Measurements from ENCODE around the gene CELSR2.

The CELSR2 gene

DNA sequence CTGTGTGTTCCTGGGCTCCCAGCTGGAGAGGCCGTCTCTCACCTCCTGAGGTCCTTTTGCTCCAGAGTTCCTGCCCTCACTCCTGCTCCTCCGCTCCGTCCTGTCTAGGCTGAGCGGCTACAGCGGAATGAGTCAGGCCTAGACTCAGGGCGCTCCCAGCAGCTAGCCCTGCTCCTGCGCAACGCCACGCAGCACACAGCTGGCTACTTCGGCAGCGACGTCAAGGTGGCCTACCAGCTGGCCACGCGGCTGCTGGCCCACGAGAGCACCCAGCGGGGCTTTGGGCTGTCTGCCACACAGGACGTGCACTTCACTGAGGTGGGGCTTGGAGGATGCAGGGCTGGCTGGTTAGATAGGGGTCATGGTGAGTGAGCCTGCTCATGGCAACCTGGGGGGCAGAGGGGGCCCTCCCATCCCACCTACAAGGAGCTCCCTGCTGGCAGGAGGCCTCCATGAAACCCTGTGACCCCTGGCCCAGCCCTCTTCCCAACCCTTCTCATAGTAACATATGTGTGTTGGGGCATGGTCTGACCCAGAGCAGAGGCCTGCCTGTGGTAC lies 18.5 kb downstream of the CELSR2 start:
- no peaks in the 10 kb centered on the region for H3K27me3 ChIP-seq (ENCODE audit: insufficient read depth, low read length, poor library complexity)
- no peak overlapping the region for H3K27ac ChIP-seq (ENCODE audit: low read length)
- H3K9me3 ChIP-seq (ENCODE audit: insufficient read depth, low read length, severe bottlenecking), result no peaks in the 10 kb centered on the region
- no peaks in the 10 kb centered on the region for H3K4me1 ChIP-seq (ENCODE audit: insufficient read depth, low read length)
- no peak overlapping the region for H2AFZ ChIP-seq (ENCODE audit: low read depth, low read length)
- no peaks in the 10 kb centered on the region; the same call in 1 of the 2 replicates for H3K36me3 ChIP-seq (ENCODE audit: insufficient read depth, low read length)
- DNase-seq (no peak), ATAC-seq (ENCODE audit: insufficient read depth, low read depth) (no peak)
- H3K9ac ChIP-seq (ENCODE audit: low read depth, low read length), result no peak overlapping the region
- TF ChIP-seq EZH2 (IDR thresholded peaks at IDR 0.05; ENCODE audit: borderline replicate concordance, low read depth, low read length, severe bottlenecking), result no peak
- no peaks in the 10 kb centered on the region for H4K20me1 ChIP-seq (ENCODE audit: insufficient read depth, low read length)
- H3K4me2 ChIP-seq (ENCODE audit: insufficient read depth, low read length), result no peak overlapping the region
- no peak overlapping the region for H3K4me3 ChIP-seq (ENCODE audit: low read depth in 1 of 2, low read length in 2 of 2)
- H3K79me2 ChIP-seq (ENCODE audit: insufficient read depth, low read length), result no peaks in the 10 kb centered on the region

DNA sequence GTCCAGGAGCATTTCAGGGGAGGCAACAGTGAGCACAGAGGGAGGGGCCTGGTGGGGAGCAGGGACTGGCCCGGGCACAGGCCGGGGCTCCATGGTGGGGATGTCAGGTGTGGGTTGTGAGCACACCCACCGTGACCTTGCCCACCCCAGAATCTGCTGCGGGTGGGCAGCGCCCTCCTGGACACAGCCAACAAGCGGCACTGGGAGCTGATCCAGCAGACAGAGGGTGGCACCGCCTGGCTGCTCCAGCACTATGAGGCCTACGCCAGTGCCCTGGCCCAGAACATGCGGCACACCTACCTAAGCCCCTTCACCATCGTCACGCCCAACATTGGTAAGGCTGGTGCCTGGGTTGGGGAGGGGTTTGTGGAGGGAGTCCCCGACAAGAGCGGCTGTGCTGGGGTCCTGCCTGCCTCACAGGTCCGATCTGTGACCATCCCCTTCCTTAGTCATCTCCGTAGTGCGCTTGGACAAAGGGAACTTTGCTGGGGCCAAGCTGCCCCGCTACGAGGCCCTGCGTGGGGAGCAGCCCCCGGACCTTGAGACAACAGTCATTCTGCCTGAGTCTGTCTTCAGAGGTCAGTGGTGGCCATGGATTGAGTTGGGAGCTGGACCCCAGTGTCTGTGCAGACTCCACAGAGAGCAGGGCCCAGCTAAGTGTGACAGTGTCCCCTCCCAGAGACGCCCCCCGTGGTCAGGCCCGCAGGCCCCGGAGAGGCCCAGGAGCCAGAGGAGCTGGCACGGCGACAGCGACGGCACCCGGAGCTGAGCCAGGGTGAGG lies 19.3 kb downstream of the CELSR2 start:
- no peak overlapping the region for H3K4me3 ChIP-seq (ENCODE audit: low read depth in 1 of 2, low read length in 2 of 2)
- no peaks in the 10 kb centered on the region for H3K79me2 ChIP-seq (ENCODE audit: insufficient read depth, low read length)
- H3K36me3 ChIP-seq (ENCODE audit: insufficient read depth, low read length), result no peaks in the 10 kb centered on the region; the same call in 1 of the 2 replicates
- ATAC-seq (ENCODE audit: insufficient read depth, low read depth), result no peak
- no peaks in the 10 kb centered on the region for H4K20me1 ChIP-seq (ENCODE audit: insufficient read depth, low read length)
- DNase-seq, result no peak
- TF ChIP-seq, protein P1, sequence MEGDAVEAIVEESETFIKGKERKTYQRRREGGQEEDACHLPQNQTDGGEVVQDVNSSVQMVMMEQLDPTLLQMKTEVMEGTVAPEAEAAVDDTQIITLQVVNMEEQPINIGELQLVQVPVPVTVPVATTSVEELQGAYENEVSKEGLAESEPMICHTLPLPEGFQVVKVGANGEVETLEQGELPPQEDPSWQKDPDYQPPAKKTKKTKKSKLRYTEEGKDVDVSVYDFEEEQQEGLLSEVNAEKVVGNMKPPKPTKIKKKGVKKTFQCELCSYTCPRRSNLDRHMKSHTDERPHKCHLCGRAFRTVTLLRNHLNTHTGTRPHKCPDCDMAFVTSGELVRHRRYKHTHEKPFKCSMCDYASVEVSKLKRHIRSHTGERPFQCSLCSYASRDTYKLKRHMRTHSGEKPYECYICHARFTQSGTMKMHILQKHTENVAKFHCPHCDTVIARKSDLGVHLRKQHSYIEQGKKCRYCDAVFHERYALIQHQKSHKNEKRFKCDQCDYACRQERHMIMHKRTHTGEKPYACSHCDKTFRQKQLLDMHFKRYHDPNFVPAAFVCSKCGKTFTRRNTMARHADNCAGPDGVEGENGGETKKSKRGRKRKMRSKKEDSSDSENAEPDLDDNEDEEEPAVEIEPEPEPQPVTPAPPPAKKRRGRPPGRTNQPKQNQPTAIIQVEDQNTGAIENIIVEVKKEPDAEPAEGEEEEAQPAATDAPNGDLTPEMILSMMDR (IDR thresholded peaks at IDR 0.05; ENCODE audit: borderline replicate concordance, extremely low read depth, low read length, poor library complexity, severe bottlenecking), result no peak
- no peaks in the 10 kb centered on the region for H3K4me1 ChIP-seq (ENCODE audit: insufficient read depth, low read length)
- no peak overlapping the region for H3K27ac ChIP-seq (ENCODE audit: low read length)
- H3K4me2 ChIP-seq (ENCODE audit: insufficient read depth, low read length), result no peak overlapping the region
- H3K9ac ChIP-seq (ENCODE audit: low read depth, low read length), result no peak overlapping the region
- H3K27me3 ChIP-seq (ENCODE audit: insufficient read depth, low read length, poor library complexity), result no peaks in the 10 kb centered on the region
- H2AFZ ChIP-seq (ENCODE audit: low read depth, low read length), result no peak overlapping the region
- no peaks in the 10 kb centered on the region for H3K9me3 ChIP-seq (ENCODE audit: insufficient read depth, low read length, severe bottlenecking)

DNA sequence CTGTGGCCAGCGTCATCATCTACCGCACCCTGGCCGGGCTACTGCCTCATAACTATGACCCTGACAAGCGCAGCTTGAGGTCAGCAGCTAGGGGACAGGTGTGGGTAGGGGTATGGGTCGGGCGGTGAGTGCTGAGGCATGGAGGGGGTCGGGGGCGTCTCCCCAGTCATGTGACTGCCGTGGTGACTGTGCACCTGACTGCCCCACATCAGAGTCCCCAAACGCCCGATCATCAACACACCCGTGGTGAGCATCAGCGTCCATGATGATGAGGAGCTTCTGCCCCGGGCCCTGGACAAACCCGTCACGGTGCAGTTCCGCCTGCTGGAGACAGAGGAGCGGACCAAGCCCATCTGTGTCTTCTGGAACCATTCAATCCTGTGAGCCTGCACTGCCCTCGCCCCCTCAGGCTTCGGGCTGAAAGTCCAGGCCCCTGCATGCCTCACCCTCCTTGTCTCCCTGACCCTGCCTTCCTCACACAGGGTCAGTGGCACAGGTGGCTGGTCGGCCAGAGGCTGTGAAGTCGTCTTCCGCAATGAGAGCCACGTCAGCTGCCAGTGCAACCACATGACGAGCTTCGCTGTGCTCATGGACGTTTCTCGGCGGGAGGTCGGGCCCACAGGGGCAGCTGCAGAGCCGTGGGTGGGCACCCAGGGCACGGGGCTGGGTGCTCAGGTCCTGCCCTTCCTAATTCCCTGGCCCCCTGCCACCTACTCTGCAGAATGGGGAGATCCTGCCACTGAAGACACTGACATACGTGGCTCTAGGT lies 20.1 kb downstream of the CELSR2 start:
- H3K27me3 ChIP-seq (ENCODE audit: insufficient read depth, low read length, poor library complexity), result no peaks in the 10 kb centered on the region
- no peaks in the 10 kb centered on the region for H3K4me1 ChIP-seq (ENCODE audit: insufficient read depth, low read length)
- ATAC-seq (ENCODE audit: insufficient read depth, low read depth) (no peak), DNase-seq (no peak)
- no peak overlapping the region for H2AFZ ChIP-seq (ENCODE audit: low read depth, low read length)
- H3K4me2 ChIP-seq (ENCODE audit: insufficient read depth, low read length), result no peak overlapping the region
- no peaks in the 10 kb centered on the region for H3K79me2 ChIP-seq (ENCODE audit: insufficient read depth, low read length)
- no peaks in the 10 kb centered on the region for H4K20me1 ChIP-seq (ENCODE audit: insufficient read depth, low read length)
- no peaks in the 10 kb centered on the region; the same call in 1 of the 2 replicates for H3K36me3 ChIP-seq (ENCODE audit: insufficient read depth, low read length)
- no peak overlapping the region for H3K27ac ChIP-seq (ENCODE audit: low read length)
- no peak overlapping the region for H3K9ac ChIP-seq (ENCODE audit: low read depth, low read length)
- no peaks in the 10 kb centered on the region for H3K9me3 ChIP-seq (ENCODE audit: insufficient read depth, low read length, severe bottlenecking)
- no peak overlapping the region for H3K4me3 ChIP-seq (ENCODE audit: low read depth in 1 of 2, low read length in 2 of 2)
- TF ChIP-seq, protein P1 (IDR thresholded peaks at IDR 0.05; ENCODE audit: borderline replicate concordance, extremely low read depth, low read length, poor library complexity, severe bottlenecking), result no peak
- no peak for TF ChIP-seq EZH2 (IDR thresholded peaks at IDR 0.05; ENCODE audit: borderline replicate concordance, low read depth, low read length, severe bottlenecking)

Measured in DND-41 (cell line).